NCI-H128 (cell line): Measurements from ENCODE around the gene ROGDI.
"Not testable (repeated sequence)": the region's sequence is repeated elsewhere in the genome, so short reads cannot be mapped to it uniquely, and the experiment has no call there.

Experiments
- DNase-seq: peaks from one replicate; lab custom pipeline; 2025; ENCODE audit not compliant: unreplicated experiment; lab: John Stamatoyannopoulos, UW

The ROGDI gene

DNA sequence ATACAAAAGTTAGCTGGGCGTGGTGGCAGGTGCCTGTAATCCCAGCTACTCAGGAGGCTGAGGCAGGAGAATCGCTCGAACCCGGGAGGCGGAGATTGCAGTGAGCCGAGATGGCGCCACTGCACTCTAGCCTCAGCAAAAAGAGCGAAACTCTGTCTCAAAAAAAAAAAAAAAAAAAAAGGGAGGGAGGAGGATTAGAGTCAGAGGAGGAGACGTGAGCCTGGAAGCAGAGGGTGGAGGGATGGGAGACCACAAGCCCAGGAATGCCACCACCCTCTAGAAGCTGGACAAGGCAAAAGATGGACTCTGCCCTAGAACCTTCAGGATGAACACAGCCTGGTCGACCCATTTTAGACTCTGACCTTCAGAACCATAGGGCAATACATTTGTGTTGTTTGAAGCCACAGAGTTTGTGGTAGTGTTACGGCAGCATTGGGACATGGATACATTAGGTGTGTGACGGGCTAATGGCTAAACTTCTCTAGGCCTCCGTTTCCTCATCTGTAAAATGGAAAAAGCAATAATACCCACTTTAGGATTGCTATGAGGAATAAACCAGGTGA is 9.4 kb downstream of the ROGDI start:
- DNase-seq: no peak

DNA sequence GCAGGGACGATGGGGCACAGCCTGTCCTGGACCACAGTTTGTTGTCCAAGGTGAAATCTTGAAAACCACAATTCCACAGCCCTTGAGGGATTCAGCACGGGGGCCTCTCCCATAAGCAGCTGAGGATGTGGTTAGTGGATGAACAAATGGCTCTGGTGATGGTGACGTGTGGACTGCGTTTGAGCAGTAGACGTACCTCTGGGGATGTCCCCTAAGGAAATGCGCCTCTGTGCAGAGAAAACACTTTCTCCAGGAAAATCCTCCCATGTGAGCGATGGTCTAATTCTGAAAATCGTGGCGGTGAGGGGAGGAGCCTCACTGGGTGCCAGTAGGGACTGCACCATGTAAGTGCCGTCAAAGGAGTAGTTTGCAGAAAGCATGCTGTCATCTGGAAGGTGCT is 11.6 kb downstream of the ROGDI start:
- no peak for DNase-seq

DNA sequence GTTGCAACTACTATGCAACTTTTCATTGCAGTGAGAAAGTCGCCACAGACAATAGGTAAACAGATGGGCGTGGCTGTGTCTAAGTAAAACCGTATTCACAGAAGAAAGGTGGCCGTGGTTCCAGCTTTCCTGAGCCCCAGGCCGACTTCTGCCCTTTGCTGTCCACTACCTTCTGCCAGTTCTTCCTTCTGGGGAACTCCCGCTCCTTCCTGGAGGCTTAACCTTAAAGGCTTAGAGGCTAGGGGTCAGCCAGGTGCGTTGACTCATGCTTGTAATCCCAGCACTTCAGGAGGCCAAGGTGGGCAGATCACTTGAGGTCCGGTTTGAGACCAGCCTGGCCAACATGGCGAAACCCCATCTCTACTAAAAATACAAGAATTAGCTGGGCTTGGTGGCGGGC is 12.2 kb downstream of the ROGDI start:
- no peak for DNase-seq

DNA sequence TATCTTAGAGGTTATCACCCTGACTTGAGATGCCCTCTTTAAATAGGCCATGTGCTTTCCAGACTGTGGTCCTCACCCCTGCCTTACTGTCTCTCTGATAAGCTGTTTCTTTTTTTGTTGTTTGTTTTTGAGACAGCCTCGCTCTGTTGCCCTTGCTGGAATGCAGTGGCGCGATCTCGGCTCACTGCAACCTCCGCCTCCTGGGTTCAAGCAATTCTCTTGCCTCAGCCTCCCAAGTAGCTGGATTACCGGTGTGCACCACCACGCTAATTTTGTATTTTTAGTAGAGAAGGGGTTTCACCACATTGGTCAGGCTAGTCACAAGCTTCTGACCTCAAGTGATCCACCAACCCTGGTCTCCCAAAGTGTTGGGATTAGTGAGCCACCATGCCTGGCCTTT is 13.5 kb downstream of the ROGDI start:
- DNase-seq: no peak

DNA sequence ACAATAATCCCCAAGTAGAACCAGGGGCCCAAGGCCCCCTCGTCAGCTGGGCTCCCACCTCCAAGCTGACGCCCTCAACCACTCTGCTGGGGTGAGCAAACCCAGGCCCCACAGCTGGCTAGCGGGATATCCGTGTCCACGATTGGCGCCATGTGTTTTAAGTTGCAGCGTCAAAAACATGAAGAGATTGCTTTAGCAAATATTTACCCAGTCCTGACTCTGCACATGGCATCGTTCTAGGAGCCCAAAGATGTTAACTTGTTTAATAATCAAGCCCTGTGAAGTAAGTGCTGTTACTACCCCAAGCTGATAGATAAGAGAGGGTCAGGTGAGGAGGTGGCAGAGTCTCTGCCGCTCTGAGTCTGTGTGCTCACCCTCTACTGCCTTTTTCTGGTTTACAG is 13.9 kb downstream of the ROGDI start:
- DNase-seq: no peak

DNA sequence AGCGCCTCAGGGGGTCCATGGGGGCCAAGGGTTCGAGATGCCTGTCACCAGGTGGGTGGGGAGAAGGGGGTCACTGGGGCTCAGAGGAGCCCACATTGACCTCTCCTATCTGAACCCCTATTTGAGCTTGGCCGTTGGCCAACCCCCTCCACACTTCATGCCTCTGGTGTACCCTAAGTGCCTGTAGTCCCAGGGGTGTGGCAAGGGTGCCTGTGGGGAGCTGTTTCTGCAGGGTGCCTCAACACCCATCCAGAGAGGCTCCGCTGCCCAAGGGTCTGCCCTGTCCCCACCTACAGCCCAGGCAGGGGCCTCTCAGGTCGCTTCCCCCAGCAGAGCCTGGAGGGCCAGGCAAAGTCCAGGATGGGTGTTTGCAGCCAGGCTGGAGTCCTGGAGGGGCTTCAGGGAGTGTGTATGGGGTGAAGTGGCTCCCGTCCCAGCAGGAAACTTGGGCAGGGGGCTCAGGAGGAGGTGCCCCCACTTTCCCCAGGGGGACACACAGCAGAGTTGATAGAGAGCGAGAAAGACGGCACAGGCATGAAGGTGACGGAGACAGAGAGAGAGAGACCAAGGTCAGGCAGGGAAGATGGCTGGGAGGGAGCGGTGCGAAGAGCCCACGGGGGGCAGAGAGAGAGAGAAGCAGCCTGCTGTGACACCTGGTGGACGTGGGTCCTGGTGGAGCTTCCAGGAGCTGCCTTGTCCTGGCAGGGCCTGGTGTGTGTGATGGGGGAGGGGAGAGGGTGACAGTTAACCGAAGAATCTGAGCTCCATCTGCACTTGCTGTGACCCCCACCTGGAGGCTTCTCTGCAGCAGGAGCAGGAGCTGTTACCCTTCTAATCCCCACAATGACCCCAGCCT is 14.6 kb downstream of the ROGDI start, which contains the start of gene SEPTIN12:
TSS of gene SEPTIN12 (minus strand) at position 719 of the 856 bp plus-strand sequence. CDS start at position 19, 700 bp downstream.
- DNase-seq: no peak

DNA sequence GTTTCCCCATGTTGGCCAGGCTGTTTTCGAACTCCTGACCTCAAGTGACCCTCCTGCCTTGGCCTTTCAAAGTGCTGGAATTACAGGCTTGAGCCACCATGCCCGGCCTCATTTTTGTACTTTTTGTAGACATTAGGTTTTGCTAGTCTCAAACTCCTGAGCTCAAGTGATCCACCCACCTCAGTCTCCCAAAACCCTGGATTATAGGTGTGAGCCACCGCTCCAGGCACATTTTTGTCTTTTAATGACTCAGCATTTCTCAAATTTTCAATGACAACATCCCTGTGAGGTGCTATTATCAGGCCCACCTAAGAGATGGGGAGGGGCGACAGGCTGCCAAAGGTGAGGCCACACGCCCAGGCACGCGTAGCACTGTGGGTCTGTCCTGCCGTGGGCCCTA is 15.4 kb downstream of the ROGDI start:
- no peak for DNase-seq

DNA sequence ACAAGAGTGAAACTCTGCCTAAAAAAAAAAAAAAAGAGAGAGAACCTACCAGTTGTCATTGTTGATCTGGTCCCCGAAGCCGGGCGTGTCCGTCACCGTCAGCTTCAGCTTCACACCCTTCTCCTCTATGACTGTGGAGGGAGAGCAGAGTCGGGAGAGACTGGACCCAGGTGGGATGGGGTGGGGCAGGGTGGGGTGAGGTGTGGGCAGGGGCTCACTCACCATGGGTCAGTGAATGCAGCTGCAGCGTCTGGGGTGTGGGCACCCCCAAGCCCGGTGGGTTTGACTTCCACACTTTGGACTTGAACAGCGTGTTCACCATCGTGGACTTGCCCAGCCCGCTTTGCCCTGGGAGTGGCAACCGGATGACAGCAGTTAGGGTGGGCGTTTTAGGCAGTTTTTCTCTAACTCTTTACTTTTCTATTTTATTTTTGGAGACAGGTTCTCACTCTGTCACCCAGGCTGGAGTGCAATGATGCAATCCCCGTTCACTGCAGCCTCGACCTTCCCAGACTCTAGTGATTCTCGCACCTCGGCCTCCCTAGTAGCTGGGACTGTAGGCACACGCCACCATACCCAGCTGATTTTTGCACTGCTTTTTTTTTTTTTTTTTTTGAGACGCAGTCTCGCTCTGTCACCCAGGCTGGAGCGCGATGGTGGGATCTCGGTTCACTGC is 16.5 kb downstream of the ROGDI start:
- no peak for DNase-seq

DNA sequence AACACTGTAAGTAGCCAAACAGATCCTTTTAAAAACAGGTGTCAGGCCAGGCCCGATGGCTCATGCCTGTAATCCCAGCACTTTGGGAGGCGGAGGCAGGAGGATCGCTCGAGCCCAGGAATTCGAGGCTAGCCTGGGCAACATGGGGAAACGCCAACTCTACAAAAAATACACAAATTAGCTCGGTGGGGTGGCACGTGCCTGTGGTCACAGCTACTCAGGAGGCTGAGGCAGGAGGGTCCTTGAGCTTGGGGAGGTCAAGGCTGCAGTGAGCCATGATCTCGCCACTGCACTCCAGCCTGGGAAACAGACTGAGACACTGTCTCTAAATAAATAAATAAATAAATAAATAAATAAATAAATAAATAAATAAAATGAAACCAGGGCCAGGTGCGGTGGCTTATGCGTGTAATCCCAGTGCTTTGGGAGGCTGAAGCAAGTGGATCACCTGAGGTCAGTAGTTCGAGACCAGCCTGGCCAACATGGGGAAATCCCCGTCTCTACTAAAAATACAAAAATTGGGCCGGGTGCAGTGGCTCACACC is 17.9 kb downstream of the ROGDI start:
- DNase-seq: not testable (repeated sequence)

DNA sequence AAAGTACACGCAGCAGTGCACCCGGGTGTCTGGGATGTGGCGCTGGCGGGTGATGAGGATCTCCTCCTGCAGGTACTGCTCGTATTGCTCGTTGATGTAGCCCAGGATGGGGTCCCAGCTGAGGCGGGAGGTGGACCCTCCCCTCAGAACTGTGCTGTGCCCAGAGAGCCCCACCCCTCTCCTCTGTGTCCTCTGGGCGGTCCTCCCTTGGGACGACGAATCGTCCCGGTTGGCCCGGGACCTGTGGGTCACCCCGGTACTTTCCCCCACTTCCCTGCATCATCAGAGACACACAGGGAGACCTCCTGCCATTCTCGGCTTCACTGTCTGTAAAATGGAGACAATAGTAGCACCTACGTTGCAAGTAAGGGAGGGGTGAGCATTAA is 18.5 kb downstream of the ROGDI start:
- no peak for DNase-seq

DNA sequence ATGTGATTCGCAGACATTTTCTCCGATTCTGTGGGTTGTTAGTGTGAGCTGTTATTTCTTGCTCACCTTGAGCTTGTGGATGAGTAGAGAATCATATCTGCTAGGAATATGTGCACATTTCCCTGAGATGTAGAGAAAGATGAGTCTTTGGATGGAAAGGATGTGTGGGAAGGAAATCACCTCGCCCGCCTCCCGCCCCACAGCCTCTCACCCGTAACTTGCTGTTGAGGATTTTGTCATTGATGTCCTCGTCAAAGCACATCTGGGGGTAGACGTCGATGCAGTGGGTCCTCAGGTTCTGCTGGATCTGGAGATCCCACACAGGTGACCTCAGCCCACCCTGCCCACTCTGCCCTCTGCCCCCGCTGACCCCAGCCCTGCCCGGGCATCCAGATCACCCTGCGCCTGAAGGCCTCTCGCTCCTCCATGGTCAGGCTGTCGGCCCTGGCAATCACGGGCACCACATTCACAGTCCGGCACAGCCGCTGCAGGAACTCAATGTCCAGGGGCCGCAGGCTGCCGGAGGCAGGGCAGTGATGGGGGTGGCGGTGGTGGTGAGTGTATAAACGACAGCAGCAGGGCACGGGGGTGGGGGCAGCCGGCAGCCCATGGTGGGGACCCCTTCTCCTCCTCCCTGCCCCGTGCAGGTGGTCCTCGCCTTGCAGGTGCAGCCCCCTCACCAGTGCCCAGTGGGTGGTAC is 19.0 kb downstream of the ROGDI start:
- no peak for DNase-seq

DNA sequence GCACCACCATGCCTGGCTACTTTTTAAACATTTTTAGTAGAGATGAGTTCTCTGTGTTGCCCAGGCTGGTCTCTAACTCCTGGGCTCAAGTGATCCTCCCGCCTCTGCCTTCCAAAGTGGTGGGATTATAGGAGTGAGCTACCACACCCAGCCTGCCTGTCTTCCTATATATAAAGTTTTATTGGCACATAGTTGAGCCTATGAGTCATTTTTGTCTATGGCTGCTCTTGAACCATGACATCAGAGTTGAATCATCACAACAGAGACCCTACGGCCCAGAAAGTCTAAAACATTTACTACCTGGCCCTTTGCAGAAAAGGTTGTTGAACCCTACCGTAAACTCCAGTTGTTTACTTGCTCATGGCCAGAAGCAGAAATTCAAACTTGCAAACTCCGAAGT is 22.2 kb downstream of the ROGDI start:
- no peak for DNase-seq

DNA sequence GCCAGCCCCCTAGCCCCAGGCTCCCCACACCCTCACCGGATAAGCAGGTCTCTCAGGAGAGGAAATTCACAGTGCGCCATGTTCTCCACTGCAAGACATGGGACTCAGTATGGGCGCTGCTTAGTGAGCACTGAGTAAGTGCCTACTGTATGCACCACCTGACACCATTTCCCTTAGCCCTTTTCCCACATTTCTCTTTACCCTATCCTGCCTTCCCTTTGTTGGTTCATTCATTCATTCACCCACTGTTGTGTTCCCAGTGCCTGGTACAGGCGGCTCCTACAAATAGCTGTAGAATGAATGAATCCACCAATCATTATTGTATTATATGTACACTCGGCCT is 24.4 kb downstream of the ROGDI start:
- DNase-seq: no peak

DNA sequence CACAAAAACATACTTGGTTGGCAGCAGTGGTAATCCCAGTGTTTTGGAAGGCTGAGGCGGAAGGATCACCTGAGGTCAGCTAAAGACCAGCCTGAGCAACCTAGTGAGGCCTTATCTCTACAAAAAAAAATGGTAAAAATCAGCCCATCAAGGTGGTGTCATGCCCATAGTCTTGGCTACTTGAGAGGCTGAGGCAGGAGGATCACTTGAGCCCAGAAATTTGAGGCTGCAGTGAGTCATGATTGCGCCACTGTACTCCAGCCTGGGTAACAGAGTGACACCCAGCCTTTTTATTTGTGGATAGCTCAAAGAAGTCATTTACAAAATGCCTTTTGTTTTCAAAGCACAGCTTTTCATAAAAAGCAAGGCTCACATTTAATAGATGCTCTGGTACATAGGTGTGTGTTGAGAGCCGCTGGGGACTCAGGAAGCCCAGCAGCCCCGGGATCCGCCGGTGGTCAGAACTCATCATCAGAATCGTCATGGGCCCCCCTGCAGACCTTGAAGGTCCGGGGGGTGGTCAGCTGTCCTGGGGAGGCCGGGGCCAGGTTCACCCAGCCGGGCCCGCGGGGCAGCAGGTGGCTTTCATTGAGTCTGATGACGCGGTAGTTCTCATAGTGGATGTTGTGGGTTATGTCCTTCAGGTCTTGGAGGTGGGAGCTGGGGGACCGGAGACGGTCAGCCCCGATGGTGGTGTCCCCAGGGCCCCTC is 24.9 kb downstream of the ROGDI start:
- no peak for DNase-seq

DNA sequence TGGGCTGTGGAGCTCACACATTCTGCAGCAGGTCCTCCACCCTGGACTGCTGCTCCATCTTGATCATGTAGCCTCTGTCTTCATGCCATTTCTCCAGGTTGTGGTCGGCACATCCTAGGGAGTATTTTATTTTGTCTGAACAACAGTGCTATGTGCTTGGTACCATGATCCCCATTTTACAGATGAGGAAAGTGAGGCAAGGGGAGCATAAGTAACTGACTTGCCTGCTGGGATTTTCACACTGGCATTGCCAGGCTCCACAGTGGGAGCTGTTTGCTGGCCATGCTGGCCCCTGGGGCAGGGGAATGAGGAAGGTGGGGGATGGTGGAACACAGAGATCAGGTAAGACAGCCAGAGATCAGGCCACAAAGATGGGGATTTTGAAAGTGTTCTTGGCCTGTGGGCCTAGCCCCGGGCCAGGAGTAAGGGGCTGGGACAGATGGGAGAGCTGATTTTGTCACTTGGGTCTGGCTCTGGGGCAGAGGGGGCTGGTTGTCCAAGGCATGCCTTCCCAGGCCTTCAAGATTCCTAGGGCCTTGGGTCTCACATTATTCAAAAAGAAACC is 26.2 kb downstream of the ROGDI start:
- DNase-seq: no peak

DNA sequence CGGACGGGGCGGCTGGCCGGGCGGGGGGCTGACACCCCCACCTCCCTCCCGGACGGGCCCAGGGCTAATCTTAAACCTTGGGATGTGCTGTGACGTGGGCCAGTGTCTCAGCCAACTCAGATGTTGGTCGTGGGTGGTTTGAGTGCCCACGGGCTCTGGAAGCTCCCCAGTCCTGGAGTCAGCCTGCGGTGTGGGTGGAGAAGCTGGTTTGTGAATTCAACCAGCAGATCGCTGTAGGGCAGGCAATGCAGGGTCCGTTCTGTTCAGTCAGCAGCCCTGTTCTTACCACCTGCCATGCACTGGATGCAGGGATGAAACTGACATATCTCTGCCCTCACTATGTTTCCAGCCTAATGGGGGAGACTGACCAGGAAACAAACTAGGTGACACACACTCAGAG is 27.4 kb downstream of the ROGDI start:
- DNase-seq: no peak

DNA sequence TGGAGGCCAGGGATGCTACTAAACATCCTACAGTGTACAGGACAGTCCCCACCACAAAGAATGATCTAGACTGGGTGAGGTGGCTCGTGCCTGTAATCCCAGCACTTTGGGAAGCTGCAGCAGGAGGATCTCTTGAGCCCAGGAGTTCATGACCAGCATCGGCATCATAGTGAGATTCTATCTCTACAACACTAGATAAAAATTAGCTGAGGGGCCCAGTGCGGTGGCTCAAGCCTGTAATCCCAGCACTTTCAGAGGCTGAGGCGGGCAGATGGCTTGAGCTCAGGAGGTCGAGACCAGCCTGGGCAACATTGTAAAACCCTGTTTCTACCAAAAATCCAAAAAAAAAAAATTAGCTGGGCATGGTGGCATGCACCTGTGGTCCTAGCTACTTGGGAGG is 30.1 kb downstream of the ROGDI start:
- no peak for DNase-seq

DNA sequence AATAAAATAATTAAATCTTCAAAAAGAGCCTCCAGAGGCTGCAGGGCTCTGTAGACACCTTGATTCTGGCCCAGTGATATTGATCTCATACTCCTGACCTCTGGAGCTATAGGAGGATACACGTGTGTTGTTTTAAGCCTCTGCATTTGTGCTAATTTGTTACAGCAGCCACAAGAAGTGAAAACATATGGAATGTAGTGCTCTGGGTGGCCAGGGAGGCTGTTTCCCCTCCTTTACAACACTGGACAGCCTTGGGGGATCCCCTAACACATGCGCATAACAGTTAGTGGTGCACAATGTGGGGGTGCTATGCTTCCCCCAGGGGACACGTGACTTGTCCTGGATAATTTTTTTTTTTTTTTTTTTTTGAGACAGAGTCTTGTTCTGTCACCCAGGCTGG is 30.8 kb downstream of the ROGDI start:
- DNase-seq: no peak

DNA sequence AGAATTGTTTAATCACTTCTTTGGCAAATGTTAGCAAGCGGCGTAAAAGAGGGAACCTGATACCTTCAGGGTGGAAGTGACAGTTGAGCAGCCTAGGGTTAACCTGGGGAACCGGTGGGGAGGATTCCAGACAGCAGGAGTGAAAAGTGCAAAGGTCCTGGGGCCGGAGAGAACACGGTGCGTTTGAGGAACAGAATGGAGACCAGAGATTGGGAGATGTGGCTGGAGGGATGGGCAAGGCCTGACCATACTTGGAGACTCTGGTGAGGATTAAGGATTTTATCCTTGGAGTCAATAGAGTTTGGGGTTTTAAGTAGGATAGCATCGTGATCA is 33.2 kb downstream of the ROGDI start:
- no peak for DNase-seq

DNA sequence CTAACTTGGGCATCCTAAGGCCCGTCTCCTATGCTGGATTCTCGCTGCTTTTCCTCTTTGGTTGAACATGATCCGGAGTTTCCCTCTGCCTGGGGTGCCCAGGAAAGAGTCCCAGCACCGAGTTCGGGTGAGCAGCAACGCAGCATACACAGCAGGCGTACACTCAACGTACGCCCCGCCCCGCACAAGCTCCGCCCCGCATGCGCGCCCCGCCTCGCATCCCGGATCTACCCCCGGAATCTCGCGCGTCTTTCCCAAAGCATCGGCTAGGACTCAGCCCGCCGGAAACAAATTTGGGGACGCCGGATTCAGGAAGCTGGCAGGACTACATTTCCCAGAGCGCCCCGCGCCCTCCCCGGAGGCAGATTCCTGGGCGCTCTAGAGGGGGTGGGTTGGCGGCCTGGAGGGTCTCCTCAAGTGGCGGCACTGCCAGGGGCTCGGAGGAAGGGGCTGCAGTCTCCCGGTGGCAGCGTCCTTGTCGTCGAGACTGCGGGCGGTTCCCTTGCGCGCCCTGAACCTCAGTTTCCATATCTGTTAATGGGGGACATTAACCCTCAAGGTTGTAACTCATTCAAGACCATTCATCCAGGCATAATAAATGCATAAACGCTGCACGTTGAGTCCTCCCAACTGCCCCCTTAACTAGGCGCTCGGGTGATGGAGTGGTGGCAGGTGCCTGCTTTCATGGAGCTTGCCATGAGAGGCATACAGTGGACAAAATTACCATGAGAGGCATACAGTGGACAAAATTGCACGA is 33.7 kb downstream of the ROGDI start:
- DNase-seq: peak; percentile 85
